Hepatocyte (in vitro differentiated cells): ENCODE data around the gene PLEKHA4.

Experiments
- CTCF ChIP-seq: fragments of 200-600 bp; sonication (generic); IDR thresholded peaks from 2 replicates; pipeline ENCODE4 v1.5.1; 2016; ENCODE audit warnings: antibody characterized with exemption, mild to moderate bottlenecking; ENCODE audit not compliant: poor library complexity
- EZH2 ChIP-seq: fragments of 200-600 bp; sonication (generic); IDR thresholded peaks from 2 replicates; pipeline ENCODE4 v1.6.1; 2016; ENCODE audit warnings: antibody characterized with exemption, mild to moderate bottlenecking, borderline replicate concordance

GRCh38 chr19:48842789-48843162, 25.6 kb downstream of the PLEKHA4 start:
- TF ChIP-seq CTCF (peak; percentile 82), EZH2 (no peak)
